ENCODE results near the gene GSDME.

Gene GSDME

DNA sequence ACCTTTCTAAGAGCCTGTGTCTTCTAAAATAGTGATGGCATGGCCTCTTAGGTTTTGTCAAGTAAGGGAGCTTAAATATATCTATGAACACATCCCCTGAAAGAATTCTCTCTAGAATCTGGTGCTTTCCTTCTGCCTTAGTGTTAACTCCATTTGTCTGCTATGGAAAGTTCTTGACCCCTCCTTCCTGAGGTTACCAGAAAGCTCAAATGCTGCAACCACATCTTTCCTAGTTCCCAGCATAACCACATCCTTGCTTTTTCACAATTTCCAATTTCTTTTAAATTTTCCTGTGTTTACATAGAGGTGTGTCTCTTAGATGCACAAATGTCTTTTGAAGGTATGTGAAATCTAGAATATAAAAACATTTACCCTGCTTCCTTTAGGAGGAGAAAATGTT lies 16.4 kb upstream of the GSDME start:
- no peak for DNase-seq (ENCODE audit: low read depth in 2 of 2, low spot score in 1 of 2)

DNA sequence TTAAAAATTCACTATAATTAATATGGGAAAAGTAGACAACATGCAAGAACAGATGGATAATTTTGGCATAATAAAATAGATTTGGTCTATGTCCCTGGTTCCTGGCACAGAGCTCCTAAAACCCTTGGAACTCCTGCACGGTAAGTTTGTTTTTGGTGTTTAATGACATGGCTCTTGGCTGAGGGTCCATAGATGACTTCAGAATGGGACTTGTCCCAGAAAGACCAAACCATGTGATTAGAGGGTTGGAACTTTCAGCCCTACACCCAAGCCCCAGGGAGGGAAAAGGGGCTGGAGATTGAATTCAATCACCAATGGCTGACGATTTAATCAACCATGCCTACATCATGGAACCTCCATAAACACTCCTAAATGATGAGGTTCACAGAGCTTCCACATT lies 12.6 kb upstream of the GSDME start:
- no peak for DNase-seq (ENCODE audit: low read depth in 2 of 2, low spot score in 1 of 2)

DNA sequence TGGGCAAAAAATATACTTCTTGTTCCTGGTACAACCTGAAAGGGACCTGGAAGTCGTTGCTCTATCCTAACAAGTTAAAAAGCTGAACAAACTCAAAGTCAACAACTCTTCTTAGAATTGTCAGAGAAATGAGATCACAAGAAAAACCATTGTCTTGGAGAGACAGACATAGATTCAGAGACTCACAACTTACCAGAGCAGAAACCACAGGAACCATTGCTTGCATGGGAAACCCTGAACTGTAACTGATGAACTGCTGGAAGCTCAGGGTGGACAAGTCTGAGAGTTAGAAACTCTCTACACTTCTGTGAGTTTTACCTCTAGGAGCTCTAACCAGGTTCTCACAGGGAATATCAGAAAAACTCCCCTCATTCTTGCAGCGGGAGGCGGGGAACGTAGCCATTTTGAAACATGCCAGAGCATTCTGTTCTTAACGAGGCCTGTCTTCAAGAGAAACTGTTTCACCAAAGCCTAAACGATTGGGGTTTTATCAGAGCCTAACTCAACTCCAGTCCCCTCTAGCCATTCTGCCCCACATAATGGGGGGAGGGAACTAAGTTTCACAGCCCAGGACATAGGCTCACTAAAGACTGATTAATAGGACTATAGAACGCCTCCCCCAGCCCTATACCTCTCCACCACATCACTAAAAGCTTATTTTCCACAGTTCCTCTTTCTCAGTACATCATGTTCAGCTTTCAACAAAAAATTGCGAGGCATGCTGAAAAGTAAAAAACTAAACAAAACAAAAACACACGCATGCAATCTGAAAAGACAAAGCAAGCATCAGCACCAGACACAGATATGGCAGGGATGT lies 12.0 kb upstream of the GSDME start:
- no peak for DNase-seq (ENCODE audit: low read depth in 2 of 2, low spot score in 1 of 2)

DNA sequence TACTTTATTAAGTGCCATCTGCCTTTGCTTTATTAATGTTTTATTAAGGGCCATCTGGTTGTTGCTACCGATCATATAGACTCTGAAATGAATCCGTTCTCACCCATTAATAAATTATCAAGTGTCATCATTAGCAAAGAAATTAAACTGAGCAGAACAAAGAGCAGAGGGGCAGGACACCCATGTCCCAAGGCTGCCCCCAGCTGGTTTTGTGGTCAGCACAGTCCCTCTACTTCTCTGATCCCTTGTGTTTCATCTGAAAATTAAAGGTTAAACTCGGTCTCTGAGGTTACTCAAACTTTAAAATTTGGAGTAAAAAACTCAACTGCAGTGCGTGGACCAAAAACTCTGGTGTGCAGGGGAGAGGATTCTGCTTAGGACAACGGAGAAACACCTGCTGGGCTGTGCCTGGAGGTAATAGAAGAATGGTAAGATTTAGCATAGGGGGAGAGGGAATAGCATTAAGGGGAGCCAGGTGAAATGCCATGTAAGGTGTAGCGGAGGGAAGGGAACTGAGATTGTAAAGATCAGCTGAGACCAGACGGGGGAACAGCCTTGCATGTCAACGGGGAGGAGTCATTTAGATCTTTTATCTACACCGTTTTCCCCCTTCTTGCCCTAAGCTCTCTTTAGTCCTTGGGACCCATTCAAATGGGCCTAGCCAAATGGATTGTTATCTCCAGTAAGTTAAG lies 10.8 kb upstream of the GSDME start:
- no peak for DNase-seq (ENCODE audit: low read depth in 2 of 2, low spot score in 1 of 2)

DNA sequence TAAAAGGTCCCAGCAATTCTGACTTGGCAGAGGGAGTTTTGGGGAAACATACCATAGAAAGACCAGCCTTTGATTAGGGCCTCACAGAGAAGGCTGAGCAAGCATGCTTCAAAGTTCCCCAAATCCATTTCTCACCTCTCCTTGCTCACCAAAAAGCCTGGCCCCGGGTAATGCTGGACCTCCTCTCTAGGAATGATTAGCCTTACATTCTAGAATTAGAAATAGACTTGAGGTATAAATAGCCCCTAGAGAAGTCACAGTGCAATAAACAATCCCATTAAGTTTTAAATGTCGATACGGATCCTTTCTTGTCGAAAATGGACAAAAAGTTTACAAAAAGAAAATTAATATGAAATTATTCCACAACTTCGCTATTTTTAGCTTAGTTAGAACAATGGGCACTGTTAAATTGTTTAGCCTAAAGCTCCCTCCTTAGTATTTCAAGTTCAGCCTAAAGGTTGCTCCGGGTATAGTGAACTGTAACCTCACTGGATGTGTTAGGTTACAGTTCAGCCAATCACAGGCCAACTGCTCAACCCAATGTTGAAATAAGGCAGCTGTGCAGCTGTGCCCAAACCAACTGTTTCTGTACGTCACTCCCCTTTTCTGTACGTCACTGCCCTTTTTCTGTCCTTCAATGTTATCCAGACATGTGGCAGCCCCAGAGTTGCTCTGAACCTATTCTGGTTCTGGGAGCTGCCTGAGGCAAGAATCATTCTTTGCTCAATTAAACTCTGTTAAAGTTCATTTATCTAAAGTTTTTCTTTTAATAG lies 7.9 kb upstream of the GSDME start:
- no peak for DNase-seq (ENCODE audit: low read depth in 2 of 2, low spot score in 1 of 2)

DNA sequence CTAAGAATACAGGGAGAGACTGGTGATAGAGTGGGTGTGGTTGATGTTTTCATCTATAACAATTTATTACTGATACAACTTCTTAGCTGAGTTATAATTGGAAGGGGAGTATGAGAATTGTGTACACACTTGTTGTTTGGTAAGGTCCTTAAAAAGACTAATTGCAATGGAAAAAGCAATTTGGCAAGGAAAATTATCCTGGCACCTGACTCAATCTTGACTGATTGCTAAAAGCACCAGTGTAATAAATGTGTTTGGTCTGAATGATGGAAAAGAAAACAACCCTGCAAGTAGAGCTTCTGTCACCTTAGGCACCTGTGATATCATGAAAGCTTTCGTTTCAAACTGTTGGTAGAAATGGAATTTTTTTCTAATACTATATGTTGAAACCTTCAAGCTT lies 6.7 kb upstream of the GSDME start:
- no peak for DNase-seq (ENCODE audit: low read depth in 2 of 2, low spot score in 1 of 2)

DNA sequence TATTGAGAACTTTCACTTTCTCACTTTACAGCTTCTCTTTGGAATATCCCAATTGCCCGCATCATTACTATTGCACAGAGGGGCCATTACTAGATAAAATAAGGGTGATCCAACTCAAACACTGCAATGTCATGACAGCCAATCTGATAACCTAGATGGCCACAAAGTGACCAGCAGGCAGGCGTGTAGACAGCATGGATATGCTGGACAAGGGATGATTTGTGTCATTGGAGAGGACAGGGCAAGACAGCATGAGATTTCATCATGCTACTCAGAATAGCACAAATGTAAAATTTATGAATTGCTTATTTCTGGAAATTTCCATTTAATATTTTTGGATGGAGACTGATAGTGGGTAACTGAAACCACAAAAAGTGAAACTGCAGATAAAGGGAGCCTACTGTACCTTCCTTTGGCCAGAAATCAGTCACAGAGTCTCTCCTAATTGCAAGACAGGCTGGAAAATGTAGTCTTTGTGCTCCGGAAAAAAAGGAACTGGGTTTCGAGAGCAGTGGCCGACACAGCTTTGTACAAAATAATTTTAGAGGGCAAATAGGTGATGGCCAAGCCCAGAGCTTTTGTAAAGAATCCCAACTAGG lies 6.1 kb upstream of the GSDME start:
- DNase-seq (ENCODE audit: low read depth in 2 of 2, low spot score in 1 of 2), result no peak

DNA sequence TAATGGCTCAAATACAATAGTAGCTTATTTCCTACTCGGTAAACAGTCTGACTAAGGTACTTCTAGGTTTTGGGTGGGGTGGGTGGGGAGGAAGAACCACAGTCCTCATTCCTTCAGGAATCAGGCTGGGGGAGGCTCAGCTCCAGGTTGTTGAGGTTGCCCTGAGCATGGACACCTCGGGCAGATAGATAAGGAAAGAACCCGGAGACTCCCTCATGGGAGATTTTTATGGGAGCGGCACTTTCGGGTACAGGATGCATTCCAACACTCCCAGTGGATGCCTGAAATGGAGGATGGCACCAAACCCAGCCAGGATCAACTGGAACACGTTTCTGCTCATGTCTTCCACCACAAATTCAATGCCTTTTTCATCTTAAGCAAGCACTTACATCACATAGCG lies 5.5 kb upstream of the GSDME start:
- DNase-seq (ENCODE audit: low read depth in 2 of 2, low spot score in 1 of 2), result no peak

DNA sequence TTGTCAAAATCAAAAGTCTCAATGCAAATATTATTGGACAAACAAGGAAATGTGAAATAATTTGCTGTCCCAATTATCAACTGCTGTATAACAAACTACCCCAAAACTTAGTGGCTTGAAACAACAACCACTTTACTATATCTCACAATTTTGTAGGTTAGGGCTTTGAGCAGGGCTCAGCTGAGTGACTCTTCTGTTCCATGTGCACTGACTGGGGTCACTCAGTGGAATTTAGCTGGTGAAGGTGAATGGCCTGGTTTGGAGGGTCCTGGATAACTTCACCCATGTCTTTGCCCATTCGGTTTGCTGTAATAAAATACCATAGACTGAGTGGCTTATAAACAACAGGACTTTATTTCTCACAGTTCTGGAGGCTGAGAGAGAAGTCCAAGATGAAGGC lies 3.7 kb upstream of the GSDME start:
- no peak for DNase-seq (ENCODE audit: low read depth in 2 of 2, low spot score in 1 of 2)

DNA sequence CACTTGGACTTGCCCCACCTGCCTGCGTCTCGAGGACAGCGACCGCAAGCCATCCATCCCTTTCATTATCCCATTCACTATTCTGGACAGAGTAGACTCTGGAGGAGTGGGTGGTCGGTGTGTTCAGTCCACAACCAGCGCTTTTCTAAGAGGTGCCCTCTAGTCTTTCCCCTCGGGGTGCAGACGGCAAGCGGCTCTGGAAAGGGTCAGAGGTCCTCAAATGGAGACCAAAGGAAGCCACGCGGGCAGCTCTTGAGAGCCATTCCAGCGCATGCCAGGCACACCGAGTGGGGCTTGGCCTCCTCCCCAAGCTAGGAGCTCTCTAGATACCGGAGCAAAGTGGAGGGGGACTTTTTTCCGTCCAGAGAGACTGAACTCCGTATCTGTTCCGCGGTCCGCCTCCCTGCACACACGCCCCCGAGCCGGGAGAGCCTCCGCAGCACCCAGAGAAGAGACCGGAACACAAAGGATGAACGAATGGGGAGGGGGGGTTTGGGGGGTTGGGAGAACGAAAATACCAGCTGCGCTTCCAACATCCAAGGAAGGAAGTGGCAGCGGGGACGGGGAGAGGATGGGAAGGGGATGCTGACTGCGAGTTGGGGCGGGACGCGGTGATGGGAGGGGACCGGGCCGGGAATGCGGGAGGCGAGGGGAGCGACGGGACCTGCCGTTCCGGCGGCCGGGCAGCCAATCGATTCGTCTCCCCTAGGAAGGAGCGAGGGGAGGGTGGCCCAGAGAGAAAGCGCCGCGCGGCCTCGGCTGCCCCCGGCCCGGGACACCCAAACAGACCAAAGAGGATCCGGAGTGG lies 515 bp downstream of the GSDME start:
- no peak for DNase-seq (ENCODE audit: low read depth in 2 of 2, low spot score in 1 of 2)

DNA sequence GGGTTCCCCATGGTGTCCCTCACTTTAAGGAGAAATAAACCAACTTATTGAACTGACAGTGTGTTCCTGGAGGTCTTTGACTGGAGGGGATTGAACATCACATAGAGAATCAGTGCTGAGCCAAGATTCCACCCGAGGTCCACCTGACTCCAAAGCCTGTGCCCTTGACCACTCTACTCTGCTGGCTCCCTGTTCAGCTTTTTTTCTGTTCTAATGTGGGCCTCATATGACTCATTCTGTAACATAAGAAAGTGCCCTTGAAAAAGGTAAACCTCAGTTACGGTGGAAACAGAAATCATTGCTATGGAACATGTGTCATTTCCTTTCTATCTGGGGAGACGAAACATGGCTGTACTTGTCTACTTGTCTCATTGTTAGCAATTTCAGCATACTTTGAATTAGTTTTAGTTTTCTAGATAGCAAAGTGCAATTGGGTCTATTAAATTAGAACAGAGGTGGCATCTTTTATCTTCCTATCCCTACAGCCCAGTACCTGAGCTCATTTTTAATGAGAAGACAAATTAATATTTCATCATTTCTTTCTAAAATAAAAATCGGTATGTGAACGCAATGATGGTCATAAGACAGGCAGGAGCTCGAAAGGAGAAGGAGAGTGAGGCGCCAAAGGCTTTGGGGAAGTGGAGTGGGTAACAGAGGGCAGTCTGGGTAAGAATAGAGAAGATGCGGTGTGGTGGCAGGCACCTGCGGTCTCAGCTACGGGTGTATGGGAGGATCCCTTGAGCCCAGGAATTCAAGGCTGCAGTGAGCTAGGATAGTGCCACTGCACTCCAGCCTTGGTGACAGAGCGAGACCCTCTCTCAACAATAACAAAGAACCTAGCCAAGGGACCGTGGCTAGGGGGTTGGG lies 1.5 kb downstream of the GSDME start:
- no peak for DNase-seq (ENCODE audit: low read depth in 2 of 2, low spot score in 1 of 2)

DNA sequence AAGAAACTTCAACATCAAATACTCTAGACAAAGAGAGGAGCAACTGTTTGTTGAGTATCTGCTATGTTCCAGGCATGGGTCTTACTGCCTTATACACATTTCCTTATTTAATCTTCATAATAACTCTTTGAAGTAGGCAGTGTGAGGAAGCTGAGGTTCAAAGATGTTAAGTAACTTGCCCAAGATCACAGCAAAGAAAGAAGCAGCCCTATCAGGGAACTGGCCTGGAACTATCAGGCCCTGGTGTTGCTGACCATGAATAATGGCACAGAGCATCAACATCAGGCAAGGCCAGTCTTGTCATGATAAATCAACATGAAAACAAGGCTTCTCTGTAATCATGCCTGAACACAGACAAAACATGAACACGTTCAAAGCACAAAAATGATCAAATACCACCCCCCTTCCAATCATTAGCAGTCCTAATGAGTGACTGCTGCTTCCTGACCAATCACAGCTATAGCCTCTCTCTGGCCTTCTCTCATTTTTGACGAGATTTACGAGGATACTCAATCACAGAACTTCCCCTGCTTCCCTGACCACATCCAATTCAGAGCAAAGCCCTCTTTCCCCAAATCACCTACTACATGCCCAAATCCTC lies 2.3 kb downstream of the GSDME start:
- DNase-seq (ENCODE audit: low read depth in 2 of 2, low spot score in 1 of 2), result no peak

DNA sequence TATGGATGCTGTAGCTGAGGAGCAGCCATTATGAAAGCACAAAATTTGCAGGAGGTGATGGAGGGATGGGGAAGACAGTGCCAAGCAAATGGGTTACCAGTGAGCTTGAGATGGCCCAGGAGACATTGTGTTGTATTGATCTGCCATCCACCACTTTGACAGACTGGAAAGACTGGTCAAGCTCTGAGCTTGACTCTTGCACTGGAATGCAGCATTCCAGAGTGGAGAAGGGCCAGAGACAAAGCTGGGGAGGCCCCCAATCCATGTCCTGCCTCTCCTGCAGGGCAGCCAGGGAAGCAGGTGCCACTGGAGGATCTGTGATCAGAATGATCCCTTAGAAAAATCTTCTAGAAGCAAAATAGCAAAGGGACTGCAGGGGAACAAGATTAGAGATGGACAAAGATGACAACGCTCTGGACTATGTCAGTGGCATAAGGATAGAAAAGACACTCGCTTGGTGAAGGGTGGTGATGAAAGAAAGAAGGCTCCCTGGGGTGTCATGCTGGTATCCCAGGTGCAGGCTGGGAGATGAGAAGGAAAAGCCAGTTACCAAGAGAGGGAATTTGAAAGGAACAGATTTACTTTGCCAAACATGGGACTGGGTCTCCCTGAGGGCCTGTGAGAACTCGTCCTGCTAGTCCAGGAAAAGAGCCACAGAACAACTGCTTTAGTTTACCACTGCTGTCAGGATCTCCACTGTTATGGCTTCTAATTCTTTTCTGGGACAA lies 5.0 kb downstream of the GSDME start:
- no peak for DNase-seq (ENCODE audit: low read depth in 2 of 2, low spot score in 1 of 2)

DNA sequence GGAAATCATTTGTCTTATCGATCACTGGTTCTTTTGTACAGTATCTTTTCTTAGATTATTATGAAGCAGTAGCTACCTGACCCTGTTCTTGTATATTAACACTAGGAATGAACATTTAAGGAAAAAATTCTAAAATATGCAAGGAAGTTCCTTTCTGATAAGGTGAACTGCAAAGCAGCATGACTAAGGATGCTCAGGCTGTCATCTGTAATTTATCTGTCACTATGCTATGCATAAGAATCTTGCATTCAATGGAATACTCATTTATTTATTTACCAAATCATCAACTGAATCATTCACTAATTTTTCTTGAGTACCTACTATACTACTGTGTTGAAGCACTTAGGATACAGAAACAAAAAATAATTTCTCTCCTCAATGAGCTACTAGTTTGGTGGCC lies 5.8 kb downstream of the GSDME start:
- no peak for DNase-seq (ENCODE audit: low read depth in 2 of 2, low spot score in 1 of 2)

DNA sequence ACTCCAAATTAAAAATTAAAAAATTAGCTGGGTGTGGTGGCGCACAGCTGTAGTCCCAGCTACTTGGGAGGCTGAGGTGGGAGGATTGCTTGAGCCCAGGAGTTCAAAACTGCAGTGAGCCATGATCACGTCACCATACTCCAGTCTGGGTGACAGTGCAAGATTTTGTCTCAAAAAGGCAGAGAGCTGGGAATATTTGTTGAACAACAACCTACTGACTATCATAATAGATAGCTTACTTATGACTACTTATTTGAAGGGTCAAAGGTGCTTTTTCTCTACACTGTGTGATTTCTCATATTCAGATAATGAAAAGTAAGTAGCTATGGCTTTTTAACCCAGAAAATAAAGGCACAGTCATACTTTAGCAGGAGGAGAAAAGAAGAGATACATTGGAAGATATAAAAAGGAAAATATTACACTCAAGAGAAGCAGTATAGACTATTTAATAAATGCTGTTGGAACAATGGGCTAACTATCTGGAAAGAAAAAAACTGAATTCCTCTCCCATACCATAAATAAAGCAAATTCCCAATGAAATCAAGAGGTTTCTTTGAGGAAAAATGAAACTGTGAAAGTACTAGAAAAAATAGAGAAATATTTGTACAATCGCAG lies 6.7 kb downstream of the GSDME start:
- no peak for DNase-seq (ENCODE audit: low read depth in 2 of 2, low spot score in 1 of 2)

DNA sequence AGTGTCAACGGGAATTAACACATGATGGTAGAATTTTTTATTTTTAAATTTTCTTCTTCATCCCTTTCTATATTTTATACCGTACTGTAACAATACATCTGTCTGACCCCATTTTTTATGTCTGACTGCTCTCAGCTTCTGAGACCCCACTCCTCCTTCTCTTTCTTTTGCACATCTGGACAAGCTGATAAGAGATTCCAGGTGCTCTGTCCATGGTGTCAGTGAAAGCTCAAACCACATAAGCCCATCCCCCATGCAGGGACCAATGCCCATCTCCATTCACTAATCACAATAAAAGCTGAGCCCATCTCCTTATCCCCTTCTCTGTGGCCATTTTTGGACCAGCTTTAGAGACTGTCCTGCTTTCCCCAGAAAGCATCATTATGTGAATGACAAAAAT lies 8.7 kb downstream of the GSDME start:
- no peak for DNase-seq (ENCODE audit: low read depth in 2 of 2, low spot score in 1 of 2)

DNA sequence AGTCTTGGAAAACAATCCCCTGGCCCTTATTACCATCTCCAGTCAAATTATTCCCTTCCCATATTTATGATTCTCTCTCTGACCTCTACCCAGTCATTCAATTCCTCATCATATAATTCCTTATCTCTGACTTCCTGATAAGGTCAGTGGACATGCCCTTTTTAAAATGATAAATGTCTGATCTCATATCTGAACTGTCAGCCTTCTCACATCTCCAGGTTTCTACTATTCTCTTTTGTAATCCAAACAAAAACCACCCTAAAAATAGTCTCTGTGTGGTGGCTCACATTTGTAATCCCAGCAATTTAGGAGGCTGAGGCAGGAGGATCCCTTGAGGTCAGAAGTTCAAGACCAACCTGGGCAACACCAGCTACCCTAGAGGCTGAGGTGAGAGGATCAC lies 11.9 kb downstream of the GSDME start:
- DNase-seq (ENCODE audit: low read depth in 2 of 2, low spot score in 1 of 2), result no peak

DNA sequence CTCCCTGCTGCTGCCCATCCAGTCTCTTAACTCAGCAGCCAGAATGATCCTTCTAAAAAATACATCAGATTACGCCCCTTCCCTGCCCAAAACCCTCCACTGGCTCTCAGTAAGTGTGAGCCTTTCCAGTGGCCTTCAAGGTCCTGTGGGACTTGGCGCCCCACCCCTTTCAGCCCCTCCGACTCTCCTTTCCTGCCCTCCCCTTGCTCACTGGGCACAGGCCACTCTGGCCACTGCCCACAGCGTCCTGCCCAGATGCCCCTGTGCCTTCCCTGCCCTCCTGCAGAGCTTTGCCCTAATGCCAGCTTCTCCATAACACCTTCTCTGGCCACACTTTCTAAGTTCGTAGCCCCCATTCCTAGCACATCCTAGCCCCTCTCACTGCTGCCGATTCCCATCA lies 13.8 kb downstream of the GSDME start:
- DNase-seq (ENCODE audit: low read depth in 2 of 2, low spot score in 1 of 2), result no peak

Data from stimulated activated CD8-positive, alpha-beta memory T cell treated with anti-CD3 and anti-CD28 coated beads, Interleukin-4, amount 100 ng/mL, for 1 hour (primary cell).